ENCODE data around the gene DZIP1. TPM values are rescaled to one million over a fixed set of nuclear protein-coding genes. Genes with fewer than 3 reads are reported as not detected.
"Not testable (repeated sequence)": the region's sequence is repeated elsewhere in the genome, so short reads cannot be mapped to it uniquely, and the experiment has no call there.

Gene DZIP1
- total RNA-seq, 1 donor = 0.27 TPM

DNA sequence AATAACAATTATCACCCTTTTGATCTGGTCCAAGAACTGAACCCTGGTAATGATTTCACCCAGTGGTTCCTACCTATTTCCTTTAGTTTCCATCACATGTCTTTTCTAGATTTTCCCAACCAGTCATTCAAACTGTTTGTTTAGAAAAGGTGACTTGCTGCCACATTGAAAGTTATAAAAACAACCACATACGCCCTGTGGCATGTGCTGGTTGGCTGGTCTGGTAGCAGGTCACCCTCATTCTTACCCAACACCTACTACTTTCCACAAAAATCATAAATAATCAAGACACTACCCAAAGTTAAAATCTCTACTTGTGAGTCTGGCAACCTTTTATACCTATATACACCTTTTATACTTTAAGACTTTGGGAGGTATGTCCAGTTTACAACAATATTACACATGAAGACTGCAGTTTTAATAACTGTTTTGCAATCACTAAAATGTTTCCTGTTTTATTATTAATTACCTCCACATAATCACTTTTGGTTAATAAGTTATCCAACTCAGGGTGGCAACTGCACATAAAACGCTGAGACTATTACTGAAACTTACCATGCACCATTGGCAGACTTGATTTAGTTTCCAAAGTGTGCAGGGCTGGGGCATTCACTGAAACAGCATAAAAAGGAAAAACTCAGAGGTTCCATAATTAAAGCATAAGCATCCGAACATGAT lies 38.9 kb downstream of the DZIP1 start:
- DNase-seq (ENCODE audit: low read depth in 2 of 3, low spot score in 2 of 3) = no peak

DNA sequence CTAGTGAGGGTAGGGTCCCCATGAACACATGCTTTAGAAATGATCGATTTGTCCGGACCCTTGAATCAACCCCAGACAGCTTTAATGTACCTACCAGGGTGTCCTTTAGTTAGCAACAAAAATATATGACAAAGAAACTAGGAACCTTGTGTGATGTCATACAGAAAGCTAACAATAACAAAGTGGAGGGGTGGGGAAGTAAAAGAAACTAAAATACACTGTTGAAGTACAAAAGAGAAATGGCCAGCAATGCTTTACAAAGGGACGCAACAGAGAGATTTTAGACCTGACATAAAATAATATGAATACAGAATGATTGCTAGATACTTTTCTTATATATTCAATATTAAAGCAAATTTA lies 40.0 kb downstream of the DZIP1 start:
- DNase-seq (ENCODE audit: low read depth in 2 of 3, low spot score in 2 of 3) = no peak

DNA sequence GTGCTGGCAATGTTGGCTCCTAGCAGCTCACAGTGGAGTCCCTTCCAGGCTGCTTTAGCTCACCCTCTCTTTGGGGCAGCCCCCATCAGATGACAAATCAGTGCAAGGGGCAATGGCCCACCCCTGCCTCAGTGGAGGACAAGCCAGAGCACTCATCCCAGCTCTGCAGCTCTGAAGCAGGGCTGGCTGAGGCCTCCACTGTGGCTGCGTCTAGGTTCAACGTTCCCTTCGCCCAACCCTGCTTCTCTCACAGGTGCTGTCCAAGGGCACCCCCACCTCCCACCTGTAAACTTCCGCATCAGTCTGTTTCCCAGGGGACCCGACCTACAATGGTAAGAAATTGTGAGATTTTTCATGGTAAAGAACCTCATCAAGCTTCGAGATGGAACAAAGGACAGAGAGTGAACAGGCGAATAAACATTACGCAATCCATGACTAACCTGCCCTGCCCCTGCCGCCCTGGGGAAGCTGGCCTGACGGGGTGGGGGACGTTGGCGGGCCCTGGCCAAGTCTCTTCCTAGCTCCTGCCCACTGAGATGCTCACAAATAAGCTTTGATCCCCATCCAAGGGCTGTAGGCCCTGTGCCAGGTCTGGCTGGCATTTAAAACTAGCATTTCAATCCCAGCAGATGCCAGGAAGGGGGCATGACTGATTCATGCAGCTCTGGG lies 40.5 kb downstream of the DZIP1 start:
- no peak for DNase-seq (ENCODE audit: low read depth in 2 of 3, low spot score in 2 of 3)

DNA sequence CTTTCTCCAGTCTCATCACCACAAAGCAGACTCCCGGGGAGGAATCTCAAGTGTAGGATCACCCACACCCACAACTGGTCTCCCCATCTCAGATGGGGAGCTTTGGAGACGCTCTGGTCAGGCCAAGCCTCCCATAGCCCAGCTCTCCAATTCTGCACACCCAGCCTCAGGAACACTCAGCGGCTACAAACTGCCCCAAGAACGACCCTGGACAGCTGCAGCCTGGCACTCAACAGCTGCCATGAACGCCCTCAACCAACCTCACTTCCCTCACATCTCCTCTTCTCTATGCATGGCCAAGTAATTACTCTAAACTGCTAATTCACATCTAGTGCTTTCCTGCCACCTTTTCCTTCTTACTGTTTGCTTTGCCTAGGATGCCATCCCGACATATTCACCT lies 42.6 kb downstream of the DZIP1 start:
- DNase-seq (ENCODE audit: low read depth in 2 of 3, low spot score in 2 of 3) = no peak

DNA sequence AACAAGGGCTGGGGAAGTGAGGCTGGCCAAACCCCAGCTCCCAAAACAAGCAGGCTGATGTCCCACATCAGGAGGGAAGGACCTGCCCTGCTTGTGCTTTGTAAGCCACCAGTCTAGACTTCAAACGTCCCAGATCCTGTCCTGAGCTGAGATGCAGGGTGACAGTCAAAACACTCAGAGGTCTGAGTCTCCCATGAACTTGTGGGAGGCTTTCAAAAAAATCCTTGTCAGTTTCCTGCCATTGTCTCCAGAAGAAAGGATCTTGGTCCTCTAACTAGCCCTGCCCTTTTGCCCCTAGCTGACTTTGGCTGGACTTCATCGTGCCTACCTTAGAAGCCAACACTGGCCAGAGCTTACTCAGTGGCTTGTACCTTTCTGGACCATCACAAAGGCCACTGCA lies 43.3 kb downstream of the DZIP1 start:
- DNase-seq (ENCODE audit: low read depth in 2 of 3, low spot score in 2 of 3) = no peak

DNA sequence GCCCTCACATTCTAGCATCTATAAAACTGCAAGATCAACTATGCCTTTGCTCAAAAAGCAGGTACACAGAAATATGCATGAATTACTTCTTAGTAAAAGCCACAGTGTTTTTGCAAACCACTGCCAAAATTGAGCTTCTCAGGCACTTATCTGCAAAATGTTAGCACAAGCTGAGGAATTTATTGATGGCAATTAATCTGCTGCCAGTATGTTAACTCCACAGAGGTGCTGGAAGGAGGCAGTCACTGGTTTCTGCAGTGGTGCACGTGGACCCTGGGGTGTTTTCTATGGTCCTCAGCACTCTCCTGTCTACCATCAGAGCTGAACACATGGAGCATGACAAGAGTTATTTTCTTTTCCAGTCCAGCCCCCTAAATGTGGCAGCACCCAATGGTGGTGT lies 47.8 kb downstream of the DZIP1 start:
- DNase-seq (ENCODE audit: low read depth in 2 of 3, low spot score in 2 of 3) = no peak

DNA sequence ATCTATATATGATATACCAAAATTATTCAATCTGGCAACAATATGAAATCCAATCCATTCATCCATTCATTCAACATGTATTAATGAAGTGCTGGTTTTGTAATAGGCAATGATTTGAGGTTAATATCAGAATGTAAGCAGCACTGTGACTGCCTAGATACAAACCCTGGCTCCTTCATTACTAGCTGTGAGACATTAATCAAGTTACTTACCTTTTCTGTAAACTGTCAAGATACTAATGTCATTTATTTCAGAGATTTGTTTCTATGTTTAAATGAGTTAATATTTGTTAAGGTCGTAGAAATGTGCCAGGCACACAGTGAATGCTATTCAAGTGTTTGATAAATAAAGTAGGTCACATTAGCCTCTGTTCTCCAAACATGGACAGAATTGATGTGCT lies 51.0 kb downstream of the DZIP1 start:
- no peak for DNase-seq (ENCODE audit: low read depth in 2 of 3, low spot score in 2 of 3)

DNA sequence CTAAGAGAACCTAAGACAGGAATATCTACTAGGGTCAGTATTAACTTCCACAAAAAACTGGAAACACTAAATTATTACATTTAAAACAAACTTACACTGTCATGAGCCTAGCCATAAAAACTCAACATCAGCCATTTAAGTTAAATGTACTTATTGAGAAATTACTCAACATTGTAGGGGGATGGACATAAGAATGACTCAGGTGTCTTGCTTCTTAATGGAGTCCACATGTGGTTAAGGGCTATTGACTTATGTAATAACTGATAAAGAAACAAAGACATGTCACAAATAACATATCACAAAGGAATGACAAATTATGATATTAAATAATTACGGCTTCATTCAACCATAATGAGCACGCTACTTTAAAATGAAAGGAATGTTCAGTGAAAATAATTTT lies 55.8 kb downstream of the DZIP1 start:
- no peak for DNase-seq (ENCODE audit: low read depth in 2 of 3, low spot score in 2 of 3)

DNA sequence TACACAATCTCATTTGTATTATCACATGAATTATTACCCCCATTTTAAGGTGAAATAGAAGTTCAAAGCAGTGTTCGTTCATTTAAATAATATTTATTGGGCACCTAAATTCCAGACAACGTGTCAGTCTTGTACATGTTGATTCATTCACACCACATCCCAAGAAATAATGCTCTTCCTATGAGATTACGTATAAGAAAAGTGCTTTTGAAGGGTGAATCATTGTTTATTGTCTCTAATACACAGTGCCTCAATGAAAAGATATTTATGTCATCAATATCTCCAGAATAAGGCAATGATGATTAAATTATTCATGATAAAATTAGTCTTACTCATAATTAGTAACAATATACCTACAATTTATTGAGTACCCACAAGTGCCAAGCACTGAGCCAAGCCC lies 56.4 kb downstream of the DZIP1 start:
- DNase-seq (ENCODE audit: low read depth in 2 of 3, low spot score in 2 of 3) = no peak

DNA sequence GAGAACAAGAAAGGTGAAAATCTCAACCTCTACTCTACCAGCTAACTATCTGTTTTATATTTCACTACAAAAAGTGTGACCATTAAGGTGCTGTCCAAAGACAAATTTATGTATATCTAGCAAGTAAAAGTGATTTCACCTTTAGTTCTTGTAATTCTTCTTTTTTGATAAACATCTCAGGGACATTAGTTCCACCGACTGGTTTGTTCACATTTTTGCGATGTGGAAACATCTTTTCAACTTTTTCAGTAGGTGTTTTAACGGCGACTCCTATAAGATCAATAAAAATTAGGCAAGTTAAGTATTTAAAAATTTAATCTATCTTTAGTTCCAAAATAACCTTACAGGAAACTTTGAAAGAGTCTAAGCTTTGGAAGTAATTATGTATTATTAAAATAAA lies 58.6 kb downstream of the DZIP1 start:
- no peak for DNase-seq (ENCODE audit: low read depth in 2 of 3, low spot score in 2 of 3)

DNA sequence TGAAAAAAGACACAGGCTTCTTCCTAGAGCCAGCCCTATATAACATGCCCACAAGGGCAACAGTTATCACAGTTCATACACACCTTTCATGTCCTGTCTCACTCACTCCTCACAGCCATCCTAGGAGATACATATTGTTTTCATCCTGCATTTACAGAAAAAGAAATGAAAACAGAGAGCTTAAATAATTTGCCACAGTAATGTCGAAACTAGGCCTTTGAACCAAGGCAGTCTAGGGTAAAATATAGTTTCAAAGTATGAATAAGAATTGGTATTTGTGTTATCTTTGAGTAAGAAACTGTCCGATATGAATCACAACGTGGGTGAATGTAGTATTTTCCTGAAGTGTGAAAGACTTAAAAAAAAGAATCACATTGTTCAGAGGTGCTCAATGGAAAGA lies 65.2 kb downstream of the DZIP1 start:
- DNase-seq (ENCODE audit: low read depth in 2 of 3, low spot score in 2 of 3) = no peak

DNA sequence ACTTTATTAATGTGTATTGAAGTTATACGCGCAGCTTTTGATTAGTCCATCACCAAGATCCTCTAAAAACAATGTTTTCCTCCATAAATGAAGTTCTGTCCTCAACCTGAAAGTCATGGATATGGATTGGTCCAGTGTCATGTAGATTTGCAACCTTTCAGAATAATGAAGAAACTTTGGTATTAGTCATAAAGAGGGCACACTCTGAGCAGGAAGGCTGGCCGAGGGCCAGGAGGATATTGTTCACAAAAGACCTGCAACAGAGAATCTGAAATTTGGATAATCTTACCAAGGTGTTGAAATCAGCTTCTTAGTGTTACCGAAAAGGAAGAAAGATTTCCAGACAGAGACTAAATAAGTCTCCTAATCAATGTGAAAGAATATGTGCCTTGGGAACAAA lies 71.3 kb downstream of the DZIP1 start:
- no peak for DNase-seq (ENCODE audit: low read depth in 2 of 3, low spot score in 2 of 3)

DNA sequence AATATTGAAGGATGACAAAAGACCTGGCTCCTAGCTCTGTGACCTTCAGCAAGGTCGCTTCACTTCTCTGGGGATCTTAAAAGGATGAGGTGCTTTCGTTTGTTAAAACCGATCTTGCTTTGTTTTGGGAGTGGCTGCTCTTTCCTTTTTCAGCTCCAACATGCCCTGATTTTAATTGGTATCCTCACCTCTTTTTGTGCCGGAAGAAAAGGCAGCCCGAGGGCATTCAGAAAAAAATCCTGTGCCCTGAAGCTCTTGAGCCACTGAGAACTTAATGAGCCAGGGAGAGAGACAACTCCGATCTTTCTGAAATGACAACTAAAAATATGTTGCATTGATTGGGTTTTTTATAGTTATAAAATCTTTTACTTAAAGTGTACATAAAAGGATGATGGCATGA lies 72.6 kb downstream of the DZIP1 start:
- DNase-seq (ENCODE audit: low read depth in 2 of 3, low spot score in 2 of 3) = no peak

DNA sequence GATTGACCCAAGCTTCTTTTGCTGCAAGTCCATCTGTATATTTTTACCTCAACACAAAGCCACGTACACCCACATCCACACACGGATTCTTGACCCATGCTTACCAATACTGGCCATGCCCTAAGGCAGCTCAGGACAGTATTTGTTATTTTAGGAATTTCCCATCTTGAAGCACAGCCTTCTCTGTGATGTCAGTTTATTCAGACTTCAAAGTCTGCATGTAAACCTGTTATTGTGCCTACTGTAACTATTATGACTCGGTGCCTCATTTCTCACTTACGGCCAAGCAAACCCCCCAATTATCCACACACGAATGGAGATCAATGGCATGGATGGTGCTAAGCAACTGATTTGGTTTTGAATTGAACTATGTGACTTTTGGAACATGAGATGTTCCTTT lies 74.5 kb downstream of the DZIP1 start:
- DNase-seq (ENCODE audit: low read depth in 2 of 3, low spot score in 2 of 3) = no peak

DNA sequence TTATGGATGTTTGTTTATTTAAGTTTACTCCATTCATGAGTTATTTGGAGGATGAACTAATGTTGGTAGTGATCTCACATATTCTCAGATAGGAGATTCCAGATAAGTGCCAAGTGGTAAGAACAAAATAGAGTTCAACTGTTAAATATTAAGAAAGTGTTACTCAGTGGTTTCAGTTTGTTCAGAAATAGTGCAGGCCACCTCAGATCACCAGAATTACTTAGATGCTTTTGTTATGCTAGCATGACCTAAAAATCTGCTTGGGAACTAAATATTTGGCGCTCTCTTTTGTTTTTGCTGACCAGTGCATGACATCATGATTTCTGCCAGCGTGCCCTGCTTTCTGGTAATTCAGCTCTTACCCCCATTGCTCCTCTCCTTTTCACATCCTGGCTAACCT lies 76.4 kb downstream of the DZIP1 start:
- no peak for DNase-seq (ENCODE audit: low read depth in 2 of 3, low spot score in 2 of 3)

DNA sequence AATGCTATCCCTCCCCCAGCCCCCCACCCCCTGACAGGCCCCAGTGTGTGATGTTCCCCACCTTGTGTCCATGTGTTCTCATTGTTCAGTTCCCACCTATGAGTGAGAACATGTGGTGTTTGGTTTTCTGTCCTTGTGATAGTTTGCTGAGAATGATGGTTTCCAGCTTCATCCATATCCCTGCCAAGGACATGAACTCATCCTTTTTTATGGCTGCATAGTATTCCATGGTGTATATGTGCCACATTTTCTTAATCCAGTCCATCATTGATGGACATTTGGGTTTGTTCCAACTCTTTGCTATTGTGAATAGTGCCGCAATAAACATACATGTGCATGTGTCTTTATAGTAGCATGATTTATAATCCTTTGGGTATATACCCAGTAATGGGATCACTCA lies 78.7 kb downstream of the DZIP1 start:
- DNase-seq (ENCODE audit: low read depth in 2 of 3, low spot score in 2 of 3) = not testable (repeated sequence)

DNA sequence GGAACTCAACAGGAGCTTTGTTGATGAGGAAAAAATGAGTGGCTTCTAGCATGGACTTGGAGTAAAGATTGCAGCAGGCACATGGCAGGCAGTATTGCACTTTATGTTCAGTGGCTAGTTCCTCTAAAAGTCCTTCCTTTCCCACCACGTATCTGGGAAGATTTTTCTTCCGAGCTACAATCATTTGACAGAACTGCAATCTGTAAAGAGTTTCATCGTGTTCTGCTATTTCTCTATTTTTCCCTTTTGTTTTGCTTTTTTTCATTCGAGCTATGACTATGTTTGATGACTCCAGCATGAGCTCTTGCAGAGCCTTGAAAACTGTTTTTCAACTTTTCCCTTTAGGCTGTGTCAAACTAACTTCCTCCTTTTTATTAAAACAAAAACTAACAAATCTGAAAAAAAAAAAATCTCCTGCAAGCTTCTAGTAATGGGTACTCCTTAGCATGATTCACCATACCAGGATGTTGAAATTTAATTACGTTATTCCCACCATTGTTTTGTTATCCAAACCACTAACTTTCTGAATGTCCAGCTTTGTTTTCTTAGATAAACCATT lies 79.7 kb downstream of the DZIP1 start:
- DNase-seq (ENCODE audit: low read depth in 2 of 3, low spot score in 2 of 3) = peak in 2 of 3 donors; percentile 32 to 60

DNA sequence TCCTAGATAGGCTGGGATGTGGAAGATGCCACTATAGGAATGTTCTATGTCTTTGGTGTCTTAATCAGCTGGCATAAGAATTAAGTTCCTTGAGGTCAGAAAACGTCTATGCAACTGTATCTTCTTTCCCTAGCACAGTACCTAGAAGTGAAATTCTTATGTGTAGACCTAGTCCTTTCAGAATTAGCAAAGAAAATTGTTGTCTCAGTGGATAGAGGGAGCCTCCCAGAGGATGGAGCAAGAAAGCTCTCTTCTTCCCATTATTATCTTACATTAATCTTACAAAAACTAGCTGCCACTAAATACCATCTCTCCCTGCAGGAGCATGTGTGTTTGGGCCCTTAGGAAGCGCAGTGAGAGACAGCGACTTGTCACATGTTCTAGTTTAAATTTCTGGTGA lies 80.4 kb downstream of the DZIP1 start:
- no peak for DNase-seq (ENCODE audit: low read depth in 2 of 3, low spot score in 2 of 3)

DNA sequence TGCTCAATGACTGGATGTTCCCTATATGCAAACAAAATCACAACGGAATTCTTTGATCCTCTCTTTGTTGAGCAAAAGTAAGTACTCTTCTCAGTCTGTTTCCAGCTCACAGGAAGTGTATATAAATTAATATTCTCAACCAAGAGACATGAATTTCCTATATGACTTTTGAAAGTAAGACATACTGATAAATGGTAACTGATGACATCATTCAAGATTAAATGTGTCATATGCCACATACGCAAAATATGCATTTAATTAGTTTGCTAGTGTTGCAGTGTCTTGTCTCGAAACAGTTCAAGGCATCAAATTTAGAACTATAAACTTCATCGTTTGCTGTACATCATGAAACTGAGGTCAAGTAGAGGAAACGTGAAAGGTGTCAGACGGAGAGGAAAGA lies 84.1 kb downstream of the DZIP1 start:
- DNase-seq (ENCODE audit: low read depth in 2 of 3, low spot score in 2 of 3) = no peak

DNA sequence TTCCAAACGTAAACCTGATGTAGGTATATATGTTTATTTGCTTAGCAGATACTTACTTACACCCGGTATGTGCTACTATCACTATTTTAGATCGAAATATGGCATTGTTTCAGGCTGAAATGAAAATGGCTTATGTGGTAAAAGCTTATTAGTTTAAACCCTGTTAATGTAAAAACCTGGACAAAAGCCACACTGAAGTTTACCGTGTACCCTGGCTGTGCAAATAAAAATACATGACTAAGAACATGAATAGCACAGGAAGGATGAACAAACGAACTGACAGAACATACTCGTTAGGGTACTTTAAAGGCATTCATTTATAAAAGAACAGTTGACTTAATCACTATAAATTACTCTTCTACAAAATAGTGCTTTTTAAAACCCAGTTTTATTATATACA lies 85.4 kb downstream of the DZIP1 start:
- no peak for DNase-seq (ENCODE audit: low read depth in 2 of 3, low spot score in 2 of 3)

DNA sequence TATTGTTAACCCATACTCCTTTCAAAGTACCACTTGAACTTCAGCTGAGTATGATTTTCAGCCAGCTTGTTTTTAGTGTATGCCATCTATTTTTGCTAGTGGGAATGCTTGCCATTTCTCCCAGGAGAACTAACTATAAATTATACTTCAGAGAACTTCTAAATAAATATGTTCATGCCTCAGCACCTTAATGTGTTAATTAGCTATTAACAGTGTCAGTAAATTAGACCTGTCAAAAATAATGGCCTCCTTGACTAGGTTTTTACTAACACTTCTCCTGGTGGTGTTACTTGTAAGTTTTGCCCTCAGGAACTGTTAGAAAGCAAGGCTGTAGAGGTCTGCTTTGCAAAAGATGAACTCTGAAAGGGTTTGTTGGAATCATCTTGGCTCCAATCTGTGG lies 87.5 kb downstream of the DZIP1 start:
- DNase-seq (ENCODE audit: low read depth in 2 of 3, low spot score in 2 of 3) = no peak

DNA sequence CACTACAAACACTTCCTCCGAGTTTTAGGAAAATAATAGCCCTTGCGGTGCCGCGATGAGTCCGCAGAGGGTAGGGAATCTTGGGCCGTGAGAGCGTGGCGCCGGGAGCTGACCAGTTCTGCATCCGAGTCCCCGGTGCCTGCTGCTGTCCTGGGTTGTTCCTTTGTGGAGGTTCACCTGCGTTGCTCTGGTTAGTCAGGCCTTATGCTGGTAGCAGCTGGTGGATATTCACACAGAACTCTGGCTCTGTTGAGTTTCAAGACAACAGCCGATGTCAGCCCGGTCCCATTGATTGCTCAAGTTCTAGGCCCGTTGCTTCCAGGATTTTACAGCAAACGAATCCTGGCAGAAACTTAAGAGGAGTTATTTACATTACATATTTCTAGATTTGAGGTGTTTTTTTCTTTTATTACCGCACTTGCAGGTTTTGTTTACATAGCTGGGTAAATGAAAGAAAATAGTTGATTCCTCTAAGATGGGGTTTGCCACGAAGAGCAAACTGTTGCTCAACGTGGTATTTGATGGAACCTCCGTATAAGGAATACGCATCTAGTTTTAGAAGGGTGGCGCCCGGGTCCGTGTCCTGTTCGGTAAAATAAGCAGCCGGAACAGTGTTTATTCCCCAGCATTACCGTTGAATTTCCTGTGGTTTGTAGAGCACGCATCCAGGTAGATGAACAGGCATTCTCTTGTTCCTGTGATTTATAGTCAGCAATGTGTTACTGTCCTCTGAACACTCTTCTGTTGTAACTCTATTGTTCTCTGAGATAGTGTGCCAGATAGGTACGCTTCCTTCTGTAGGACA lies 90.7 kb downstream of the DZIP1 start:
- DNase-seq (ENCODE audit: low read depth in 2 of 3, low spot score in 2 of 3) = peak in 1 of 3 donors; percentile 27

Data from hematopoietic multipotent progenitor cell (in vitro differentiated cells).